Measurements from ENCODE around the gene AMPD1.
A peak's percentile ranks its signal among the peaks of the same experiment; 100 is the strongest.

Gene AMPD1

DNA sequence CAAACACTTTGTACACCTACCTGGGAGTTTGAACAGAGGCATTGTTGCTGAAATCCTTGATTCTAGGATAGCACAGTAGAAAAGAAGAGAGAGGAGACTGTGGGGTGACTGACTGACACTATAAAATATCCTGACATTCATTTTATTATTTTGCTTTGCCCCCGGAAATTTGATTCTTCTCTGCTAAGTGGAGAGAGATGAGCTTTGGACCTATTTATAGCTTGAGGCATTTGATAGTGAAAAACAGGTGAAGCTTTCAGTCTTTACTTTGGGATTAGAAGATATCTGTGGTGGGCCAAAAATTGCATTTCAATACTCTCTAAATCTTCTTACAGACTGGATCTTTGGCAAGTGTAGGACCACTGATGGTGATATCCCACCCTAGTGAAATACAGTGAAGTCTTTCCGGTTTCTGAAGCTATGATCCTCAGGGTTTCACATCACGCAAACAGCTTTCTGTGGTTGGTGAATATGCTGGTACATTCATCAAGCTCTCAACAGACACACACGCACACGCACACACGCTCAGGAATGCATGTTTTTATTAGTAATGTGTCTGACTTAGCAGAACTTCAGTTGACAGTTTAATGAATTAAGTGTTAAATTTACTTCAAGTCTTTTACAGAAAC, at the start of gene AMPD1:
Gene AMPD1 (minus strand): TSS at position 117 of the 629 bp plus-strand sequence. CDS start 75 bp downstream, at position 42.
- DNase-seq, result no peak

DNA sequence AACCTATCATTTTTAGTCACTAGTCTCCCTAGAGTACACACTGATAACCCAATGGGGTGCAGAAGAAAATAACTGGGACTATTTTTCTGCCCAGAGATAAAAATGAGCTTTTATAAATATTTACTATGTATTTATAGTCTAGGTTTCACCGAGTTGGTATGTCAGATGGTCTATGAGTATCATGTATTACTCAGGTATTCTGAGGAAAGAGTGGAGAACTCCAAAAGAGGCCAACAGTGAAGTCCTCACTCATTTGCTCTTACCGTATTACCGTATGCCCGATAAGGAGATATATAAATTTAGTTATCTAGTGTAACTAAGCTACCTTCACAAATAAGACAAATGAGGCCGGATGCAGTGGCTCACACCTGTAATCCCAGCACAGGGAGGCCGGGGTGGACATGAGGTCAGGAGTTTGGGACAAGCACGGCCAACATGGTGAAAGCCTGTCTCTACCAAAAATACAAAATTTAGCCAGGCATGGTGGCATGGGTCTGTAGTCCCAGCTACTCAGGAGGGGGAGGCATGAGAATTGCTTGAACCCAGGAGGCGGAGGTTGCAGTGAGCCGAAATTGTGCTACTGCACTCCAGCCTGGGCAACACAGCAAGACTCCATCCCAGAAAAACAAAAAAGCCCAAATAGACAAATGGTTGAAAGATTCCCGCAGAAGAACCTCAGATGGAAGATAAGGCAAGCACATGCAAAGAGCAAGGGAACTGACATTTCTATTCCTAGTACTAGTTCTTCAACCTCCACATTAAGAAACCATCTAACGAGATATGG, 46.8 kb upstream of the AMPD1 start:
- DNase-seq, result no peak

DNA sequence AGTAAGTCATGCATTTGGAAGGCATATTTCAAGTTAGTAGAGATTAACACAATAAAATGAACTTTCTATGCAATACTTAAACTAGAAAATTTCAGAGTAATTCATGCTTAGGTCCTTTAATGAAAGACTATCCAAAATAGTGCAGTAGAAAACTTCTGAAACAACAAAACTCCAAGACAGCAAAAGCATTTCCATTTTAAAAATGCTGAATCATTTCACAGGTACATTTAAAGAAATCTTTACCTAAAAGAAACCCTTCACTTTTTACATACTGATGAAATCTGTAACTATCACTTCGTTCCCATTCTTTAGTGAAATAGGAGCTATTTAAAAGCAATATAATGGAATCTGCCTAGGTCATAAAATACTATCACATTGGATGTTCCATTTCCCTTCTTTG, 45.0 kb upstream of the AMPD1 start:
- no peak for DNase-seq

DNA sequence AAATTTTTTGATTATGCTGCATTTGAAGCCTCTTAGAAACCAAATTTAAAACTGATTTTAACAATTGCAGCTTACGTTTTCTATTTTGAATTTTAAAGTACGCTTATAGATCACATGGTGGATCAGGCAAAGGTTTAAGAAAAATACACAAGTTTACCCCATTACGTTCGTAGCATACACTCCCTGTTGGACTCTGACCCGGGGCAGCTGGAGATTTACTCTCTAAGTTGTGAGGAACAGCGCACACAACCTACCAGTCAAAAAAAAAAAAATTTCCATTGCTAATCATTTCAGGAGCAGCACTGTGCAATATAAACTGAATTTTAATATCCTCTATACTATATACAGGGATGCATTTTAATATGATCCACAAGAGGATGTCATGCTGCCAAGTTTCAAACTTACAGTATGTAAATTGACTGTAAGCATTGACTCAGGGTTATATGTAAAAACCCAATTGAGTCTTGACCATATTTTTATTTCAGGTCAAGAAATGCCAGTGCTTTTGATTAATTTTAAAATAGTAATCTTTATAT, 42.0 kb upstream of the AMPD1 start:
- DNase-seq, result no peak

DNA sequence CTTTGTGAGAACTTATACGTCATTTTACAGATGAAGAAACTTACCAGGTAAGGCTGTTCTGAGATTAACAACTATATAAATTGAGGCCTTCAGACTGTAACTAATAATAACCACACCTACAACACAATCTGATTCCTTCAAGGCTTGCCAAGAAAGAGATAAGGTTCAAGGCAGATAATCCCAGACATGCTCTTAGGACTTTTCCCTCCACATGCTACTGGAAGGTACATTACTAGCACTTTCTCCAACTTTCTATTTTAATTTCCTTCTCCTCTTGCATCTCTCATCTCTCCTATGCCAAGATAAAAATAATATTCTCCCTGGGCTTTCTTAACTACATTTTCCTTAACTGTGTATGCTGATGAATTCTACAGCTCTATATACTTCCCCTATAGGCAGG, 40.1 kb upstream of the AMPD1 start:
- no peak for DNase-seq

DNA sequence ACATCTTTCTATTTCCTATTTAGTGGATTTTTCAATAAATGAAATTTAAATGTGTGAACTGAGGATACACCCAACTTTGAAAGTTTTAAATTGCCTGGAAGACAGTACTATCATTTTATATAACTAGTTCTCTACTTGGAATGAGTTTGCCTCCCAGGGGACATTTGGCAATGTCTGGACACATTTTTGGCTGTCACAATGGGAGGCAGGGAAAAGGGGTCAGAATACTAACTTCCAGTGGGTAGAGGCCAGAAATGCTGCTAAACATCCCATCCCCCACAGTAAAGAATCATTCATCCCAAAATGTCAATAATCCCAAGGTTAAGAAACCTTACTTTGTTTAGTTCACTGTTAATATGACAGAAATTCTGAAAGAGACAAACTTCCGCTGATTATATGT, 34.4 kb upstream of the AMPD1 start:
- DNase-seq, result no peak

DNA sequence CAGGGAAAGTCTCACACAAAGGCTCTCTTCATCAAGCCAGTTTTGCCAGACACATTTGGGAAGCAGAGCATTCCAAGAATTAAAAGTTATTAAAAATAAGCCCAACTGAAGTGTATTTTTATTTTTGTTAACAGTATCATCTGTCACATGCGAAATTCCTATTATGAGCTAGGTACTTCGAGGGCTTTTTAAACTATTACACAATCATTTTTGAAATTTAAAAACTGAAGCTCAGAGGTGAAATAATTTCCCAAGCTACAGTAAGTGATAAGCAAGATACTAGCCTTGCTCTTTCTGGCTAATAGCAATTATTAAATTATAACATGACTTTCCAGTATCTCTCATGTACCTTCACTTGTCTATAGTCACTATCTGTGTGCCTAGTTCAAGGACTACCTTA, 33.2 kb upstream of the AMPD1 start:
- no peak for DNase-seq

DNA sequence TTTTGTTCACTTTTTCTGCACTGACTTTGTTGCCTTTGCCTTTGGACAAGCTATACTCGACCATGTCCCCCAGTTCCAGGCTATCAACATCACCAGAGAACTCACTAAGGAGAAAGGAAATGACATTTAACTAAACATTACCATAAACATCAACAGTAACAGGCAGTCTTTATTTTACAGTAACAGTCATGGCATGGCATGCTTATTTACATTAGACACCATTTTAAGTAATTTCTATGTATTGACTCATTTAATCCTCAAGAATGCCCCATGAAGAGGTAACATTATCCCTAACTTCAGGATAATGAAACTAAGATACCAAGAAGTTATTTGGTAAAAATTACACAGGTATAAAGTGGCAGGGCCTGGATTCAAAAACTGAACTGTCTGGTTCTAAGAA, 29.9 kb upstream of the AMPD1 start:
- DNase-seq, result no peak

DNA sequence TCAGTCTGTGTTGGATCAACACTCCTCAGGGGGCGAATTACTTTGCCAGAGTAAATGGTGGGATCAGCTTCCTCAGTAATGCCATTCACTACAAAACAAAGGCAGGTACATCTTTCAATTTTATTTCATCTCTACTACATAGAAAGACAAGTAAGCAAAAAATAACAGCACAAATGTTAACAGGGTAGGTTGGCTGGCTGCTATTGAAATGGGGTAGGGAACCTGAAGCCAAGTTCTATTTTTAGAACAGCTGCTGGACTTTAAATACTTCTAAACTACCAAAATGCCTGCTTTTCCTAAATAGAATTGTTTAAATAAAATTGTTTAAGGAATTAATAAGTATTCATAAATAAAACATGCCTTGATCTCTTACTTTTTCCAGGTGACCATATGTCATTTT, 28.6 kb upstream of the AMPD1 start:
- DNase-seq, result no peak

DNA sequence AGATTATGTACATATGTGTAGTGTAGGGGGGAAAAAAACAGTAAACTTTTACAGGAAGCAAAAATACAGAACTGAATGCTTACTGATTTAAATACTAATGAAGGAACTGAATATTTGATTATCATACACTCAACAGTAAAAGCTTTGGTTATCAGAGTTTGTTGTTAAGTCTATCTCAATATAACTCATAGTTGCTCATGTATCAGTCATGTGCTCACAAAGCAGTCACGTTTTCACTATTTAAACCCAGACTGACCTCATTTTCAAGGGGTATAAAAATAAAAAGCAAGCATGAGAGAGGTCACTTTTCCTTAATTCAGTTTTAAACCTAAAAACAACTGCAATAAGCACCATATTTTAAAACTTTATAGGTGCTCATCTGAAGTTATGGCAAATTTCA, 28.1 kb upstream of the AMPD1 start:
- no peak for DNase-seq

DNA sequence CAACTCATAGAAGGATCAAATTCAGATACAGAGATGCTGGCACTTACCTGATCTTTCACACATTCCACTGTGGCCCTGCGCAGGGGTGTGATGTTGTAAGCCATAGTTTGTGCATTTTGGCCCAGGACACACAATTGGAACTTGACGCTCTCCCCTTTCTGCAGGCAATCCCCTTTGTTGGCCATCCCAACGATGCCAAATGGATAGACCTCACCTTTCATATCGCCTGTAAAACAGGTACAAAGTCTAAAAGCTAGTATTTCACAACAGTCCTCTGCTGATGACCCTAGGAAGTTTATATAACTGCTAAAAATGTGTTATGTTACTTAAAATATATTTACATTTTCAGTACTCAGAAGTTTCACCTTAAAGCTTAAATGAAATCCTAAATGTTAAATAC, 25.1 kb upstream of the AMPD1 start:
- no peak for DNase-seq

DNA sequence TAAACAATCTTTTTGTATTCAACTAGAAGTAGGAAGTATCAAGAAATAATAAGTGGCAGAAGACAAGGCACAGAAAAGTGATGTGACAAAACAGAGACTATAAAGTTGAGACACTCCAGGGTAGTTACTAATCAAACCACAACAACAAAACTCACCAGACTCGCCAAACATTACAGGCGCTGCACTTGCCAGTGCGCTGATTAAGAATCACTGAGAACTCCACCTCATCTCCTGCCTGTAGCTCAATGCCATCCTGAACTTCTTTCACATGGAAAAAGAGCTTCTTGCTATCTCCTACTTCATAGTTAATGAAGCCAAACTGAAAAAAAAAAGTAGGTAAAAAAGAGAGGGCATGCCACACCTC, 24.1 kb upstream of the AMPD1 start:
- DNase-seq, result no peak

DNA sequence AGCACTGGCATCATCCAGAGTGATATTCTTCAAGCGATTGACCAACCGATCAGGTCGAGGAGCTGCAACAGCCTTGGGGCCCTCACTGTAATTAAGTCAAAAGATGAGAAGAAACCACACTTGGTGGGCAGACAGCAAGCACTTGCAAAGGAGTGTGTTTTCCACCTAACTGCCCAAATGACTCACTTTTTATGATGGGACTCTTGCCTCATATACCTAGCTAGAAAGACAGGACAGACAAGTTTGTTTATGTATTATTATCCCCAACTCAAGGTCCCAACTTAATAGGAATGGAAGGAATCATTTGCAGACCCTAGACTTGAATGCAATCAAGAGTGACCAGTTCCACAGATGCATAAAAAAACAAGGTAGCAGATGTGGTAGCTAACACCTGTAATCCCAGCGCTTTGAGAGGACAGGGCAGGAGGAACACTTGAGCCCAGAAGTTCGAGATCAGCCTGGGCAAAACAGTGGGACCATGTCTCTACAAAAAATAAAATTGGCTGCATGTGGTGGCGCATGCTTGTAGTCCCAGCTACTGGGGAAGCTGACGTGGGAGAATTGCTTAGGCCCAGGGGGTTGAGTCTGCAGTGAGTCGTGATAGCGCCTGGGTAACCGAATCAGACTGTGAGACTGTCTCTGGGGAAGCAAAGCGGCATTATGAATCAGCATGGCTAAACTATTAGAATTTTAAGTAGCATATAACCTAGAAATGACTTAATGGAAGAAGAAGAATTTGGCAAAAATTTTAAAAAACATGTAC, 23.5 kb upstream of the AMPD1 start:
- peak; percentile 32 for DNase-seq

DNA sequence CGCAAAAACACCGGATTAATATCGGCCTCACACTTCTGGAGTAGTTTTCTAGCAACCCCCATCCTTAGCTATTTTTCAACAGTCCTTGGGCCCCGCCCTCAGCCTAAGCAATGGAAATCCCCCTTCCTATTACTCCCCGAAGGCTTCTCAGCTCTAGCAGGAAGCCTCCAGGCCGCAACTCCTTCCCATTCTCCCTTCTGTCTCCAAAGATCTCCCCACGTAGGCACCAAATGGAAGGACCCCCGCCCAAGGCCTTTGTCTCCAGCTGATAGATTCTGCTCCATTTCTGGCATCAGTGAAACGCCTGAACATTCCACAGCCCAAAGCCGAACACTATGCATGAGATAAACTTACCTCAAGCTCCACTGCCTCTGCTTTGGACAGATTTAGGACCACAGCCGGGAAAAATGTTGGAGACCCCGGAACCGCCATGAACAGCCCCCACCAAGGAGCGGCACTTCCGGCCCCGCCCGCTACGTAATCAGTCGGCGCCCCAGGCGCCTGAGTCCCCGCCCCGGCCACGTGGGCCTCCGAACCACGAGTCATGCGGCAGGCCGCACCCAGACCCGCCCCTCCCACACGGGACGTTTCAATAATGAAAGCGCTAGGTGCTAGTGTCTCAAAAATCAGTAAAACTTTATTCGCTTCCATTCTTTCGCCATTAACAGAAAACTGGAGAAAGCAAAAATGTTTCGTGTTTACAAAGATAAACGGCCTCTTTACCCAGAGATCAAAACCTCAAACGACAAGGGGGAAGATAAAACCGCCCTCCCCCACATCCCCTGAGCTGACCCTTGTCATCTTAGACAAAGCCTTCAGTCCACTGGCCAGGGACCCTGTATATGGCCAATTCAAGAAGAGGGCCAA, 21.2 kb upstream of the AMPD1 start, which contains the start of gene NRAS:
Gene NRAS (minus strand): TSS at position 468 of the 867 bp plus-strand sequence. CDS start 611 bp downstream, outside the sequence.
- DNase-seq, result peak; percentile 96

DNA sequence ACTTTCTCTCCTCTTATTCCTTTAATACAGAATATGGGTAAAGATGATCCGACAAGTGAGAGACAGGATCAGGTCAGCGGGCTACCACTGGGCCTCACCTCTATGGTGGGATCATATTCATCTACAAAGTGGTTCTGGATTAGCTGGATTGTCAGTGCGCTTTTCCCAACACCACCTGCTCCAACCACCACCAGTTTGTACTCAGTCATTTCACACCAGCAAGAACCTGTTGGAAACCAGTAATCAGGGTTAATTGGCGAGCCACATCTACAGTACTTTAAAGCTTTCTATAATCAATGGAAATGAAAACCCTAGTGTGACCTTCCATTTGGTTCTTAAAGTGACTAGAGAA, 20.6 kb upstream of the AMPD1 start:
- DNase-seq, result no peak

DNA sequence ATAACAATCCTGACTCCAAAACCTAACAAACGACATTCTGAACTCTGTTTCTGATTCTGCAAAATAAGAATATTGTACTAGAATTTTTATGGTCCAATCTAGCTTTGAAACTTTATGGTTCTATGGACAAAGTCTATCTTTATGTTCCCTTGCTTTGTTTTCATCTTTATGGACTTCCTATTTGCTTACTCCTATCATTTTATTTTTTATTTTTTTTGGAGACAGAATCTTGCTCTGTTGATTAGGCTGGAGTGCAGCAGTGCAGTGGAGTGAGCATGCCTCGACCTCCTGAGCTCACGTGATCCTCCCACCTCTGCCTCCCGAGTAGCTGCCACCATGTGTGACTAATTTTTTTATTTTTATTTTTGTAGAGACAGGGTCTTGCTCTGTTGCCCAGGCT, 17.6 kb upstream of the AMPD1 start:
- DNase-seq, result no peak

DNA sequence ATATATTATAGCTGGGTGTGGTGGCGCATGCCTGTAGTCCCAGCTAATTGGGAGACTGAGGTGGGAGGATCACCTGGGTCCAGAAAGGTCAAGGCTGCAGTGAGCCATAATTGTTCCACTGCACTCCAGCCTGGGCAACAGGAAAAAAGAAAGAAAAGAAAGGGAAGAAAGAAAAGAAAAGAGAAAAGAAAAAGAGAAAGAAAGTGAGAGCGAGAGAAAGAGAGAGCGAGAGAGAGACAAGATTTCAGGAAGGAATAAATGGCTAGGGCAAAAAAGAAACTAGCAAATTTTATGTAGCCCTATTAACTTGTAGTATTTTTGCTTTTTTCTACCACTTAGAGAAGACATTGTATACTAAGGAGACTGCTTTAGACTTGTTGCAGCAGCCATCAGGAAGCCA, 15.0 kb upstream of the AMPD1 start:
- DNase-seq, result no peak

DNA sequence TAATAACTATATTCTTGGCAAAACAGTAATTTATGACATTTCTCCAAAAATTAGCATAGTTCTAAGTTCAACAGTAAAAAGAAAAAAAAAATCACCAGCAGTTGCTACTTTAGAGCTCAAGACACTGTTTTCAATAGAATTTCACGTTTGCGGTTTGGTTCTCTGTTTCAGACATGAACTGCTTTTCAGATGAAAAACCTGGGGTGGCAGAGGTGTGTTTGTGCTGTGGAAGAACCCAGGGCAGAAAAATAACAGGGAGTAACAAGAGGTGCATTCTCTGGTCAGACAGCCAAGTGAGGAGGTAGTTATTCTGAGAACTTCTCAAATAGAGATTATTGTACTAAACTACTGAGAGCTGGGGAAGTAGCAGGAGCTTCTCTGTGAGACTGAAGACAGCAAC, 12.3 kb upstream of the AMPD1 start:
- no peak for DNase-seq

DNA sequence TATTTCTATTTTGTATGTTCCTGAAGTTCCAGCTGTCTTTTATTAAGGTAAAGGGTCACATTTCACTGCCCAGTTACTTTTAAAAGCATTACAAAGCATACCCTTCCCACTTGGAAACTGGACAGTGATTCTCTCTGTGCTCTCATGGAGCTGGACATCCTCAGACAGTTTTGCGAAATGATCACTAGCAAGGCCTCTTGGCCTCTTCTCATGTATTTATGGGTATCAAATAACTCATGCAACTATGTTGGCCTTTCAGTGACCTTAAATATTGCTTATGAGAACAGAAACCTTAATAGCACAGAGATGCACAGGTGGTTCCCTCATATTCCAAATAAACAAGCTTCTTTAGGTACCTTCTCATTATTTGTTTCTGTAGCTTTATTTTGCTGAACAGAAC, 7.9 kb upstream of the AMPD1 start:
- no peak for DNase-seq

DNA sequence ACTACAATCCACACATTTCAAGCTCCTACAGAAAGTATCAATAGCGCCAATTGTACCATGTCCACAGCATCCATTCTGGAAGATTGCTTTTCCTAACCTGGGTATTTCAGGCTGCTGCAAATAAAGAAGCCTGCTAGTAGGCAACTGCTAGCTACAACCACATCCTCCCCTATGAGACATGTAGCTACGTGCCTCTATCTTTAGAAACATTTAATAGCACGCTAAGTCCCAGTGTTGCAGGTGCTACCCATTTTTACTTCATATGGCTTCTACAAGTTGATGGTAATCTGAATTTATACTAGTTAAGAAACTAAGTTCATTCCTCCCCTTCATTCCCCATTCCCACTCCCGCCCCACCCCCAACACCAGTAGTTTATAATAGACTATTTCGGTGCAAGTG, 7.4 kb upstream of the AMPD1 start:
- no peak for DNase-seq

DNA sequence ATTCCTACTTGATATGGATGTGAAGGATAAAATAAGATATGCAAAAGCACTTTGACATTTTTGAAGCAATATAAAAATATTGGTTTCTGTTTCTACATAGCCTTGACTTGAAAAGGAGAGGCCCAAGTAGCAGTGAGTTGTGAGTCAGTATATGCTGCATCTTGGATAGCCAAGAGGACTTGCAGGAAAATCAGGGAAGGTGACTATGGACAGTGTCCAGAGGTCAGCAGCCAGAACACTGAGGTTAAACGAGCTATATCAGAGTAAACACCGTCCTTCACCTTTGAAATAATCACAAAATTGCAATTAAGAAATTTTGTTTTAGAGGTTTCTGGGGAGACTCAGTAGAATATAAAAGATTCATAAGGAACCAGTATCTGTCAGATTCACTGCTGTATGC, 6.6 kb upstream of the AMPD1 start:
- DNase-seq, result no peak

DNA sequence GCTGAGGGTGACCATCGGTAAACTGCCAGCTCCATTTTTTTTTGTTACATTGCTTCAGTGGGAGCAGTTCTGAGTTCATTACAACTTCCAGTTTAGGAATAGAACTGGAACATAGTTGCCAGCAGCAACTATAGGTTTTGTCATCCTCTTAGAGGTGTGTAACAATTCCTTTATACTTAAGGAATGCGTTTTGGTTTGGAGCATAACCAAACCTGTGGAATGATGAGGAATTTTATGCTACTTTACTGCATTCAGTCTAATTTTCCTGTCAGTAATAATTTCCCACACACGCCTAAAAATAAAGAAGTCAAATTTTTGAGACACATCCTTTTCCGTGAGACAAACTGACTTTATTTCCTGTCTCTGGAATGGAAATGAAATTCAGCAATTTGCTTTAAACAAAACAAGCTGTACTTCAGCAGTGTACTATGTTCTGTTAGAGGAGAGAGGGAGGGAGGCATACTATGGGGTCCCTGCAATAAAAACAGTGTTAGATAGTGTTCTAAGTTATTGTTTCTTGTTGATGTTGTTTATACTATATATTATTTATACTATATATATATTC, 4.8 kb upstream of the AMPD1 start:
- DNase-seq, result no peak

DNA sequence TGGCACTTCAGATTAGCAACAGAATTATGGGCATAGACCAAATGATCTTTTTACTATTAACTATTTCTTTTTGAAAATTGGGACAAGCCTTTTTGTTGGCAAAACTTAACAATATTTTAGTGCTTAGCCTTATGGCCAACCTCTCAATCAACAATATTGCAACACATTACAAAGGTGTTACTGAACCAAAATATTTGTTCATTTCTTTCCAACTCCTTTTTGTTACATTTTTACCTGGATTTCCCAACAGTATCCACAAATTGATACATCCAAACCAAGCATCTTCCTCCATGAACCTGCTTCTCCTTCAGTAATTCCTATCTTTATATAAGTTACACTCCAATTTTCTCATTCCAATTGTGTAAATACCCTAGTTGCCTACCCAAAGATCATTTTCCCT, 1.5 kb upstream of the AMPD1 start:
- DNase-seq, result no peak
